ENCODE results near the gene SLC25A21. TPM values are rescaled to one million over a fixed set of nuclear protein-coding genes. Genes with fewer than 3 reads are reported as not detected.
"Not testable (repeated sequence)": the region's sequence is repeated elsewhere in the genome, so short reads cannot be mapped to it uniquely, and the experiment has no call there.

Gene SLC25A21
- total RNA-seq, 1 experiment from 2014 or later, result 7.1 TPM

GRCh38 chr14:37147310-37147880 lies 25.0 kb downstream of the SLC25A21 start:
- no peak for DNase-seq
- Histone ChIP-seq H4K8ac (replicated peaks; ENCODE audit: insufficient read length, low read depth, low read length) (no peak overlapping the region), H3K27ac (ENCODE audit: insufficient read length, low read depth, low read length) (no peak overlapping the region), H2AFZ (ENCODE audit: low read length) (no peak overlapping the region), H3K9ac (ENCODE audit: extremely low read depth, insufficient read length, low read length) (no peak overlapping the region), H3K4me2 (ENCODE audit: insufficient read depth, insufficient read length, low read length) (no peak overlapping the region), H3K23me2 (ENCODE audit: insufficient read length, low read depth, low read length, poor library complexity, severe bottlenecking) (no peaks in the 10 kb centered on the region), H3K4me1 (ENCODE audit: insufficient read depth, low read length) (no peaks in the 10 kb centered on the region), H3K4ac (ENCODE audit: low read depth, low read length) (no peak overlapping the region), H2BK12ac (ENCODE audit: insufficient read length, low read depth, low read length) (no peak overlapping the region), H3T11ph (ENCODE audit: low read length) (no peak overlapping the region), H2BK20ac (ENCODE audit: low read depth, low read length, poor library complexity, severe bottlenecking) (no peak overlapping the region), H3K27me3 (ENCODE audit: insufficient read depth, low read length) (no peaks in the 10 kb centered on the region), H2BK120ac (ENCODE audit: low read depth, low read length, poor library complexity, severe bottlenecking) (no peak overlapping the region), H3K18ac (ENCODE audit: insufficient read length, low read depth, low read length) (no peak overlapping the region), H3K14ac (ENCODE audit: insufficient read depth, low read length) (no peak overlapping the region), H3K79me2 (ENCODE audit: insufficient read depth, low read length) (no peaks in the 10 kb centered on the region), H2BK5ac (ENCODE audit: insufficient read length, low read length) (no peak overlapping the region), H4K91ac (ENCODE audit: insufficient read length, low read depth, low read length) (no peak overlapping the region), H4K20me1 (ENCODE audit: control insufficient read depth, insufficient read depth, insufficient read length) (no peaks in the 10 kb centered on the region), H2BK15ac (ENCODE audit: low read depth, low read length) (no peak overlapping the region), H4K5ac (ENCODE audit: insufficient read length, low read depth, low read length) (no peak overlapping the region), H3K79me1 (ENCODE audit: insufficient read depth, low read depth, low read length, poor library complexity, severe bottlenecking) (no peaks in the 10 kb centered on the region), H2AK5ac (ENCODE audit: insufficient read length, low read length) (no peak overlapping the region), H3K23ac (ENCODE audit: insufficient read length, low read depth, low read length) (no peak overlapping the region), H3K56ac (ENCODE audit: insufficient read length, low read depth, low read length) (no peak overlapping the region), H3K9me3 (ENCODE audit: control insufficient read depth, low read depth, low read length) (no peaks in the 10 kb centered on the region)
- H3K9me3 Mint-ChIP-seq, result no peaks in the 10 kb centered on the region
- peaks cover 4 to 6% of the 10 kb centered on the region in 2 experiments for H3K4me1 Mint-ChIP-seq
- no peak overlapping the region for H3K4me3 Mint-ChIP-seq
- no peaks in the 10 kb centered on the region for H3K36me3 Mint-ChIP-seq (ENCODE audit: insufficient read depth in 1 of 3, low read depth in 3 of 3)
- no peak overlapping the region for H3K27ac Mint-ChIP-seq
- no peaks in the 10 kb centered on the region for H3K27me3 Mint-ChIP-seq (ENCODE audit: low read depth)
- TF ChIP-seq CTCF (conservative IDR thresholded peaks at IDR 0.05), result no peak
- no CpG with 5 or more reads among the region's 1 CpG for WGBS (ENCODE audit: extremely low coverage, insufficient read length, low lambda C conversion rate)

GRCh38 chr14:37146438-37146837 lies 26.0 kb downstream of the SLC25A21 start:
- H4K91ac ChIP-seq (ENCODE audit: insufficient read length, low read depth, low read length); H3K4me2 ChIP-seq (ENCODE audit: insufficient read depth, insufficient read length, low read length); H3K23me2 ChIP-seq (ENCODE audit: insufficient read length, low read depth, low read length, poor library complexity, severe bottlenecking); H3K4me3 Mint-ChIP-seq; H2BK5ac ChIP-seq (ENCODE audit: insufficient read length, low read length); H3K79me2 ChIP-seq (ENCODE audit: insufficient read depth, low read length); H3T11ph ChIP-seq (ENCODE audit: low read length); H3K27me3 Mint-ChIP-seq (ENCODE audit: low read depth); DNase-seq; H3K18ac ChIP-seq (ENCODE audit: insufficient read length, low read depth, low read length); H3K9ac ChIP-seq (ENCODE audit: extremely low read depth, insufficient read length, low read length); H4K20me1 ChIP-seq (ENCODE audit: control insufficient read depth, insufficient read depth, insufficient read length); H2BK15ac ChIP-seq (ENCODE audit: low read depth, low read length); H3K23ac ChIP-seq (ENCODE audit: insufficient read length, low read depth, low read length); H3K4me1 Mint-ChIP-seq; H3K14ac ChIP-seq (ENCODE audit: insufficient read depth, low read length); H3K9me3 Mint-ChIP-seq; H2AK5ac ChIP-seq (ENCODE audit: insufficient read length, low read length); H3K4ac ChIP-seq (ENCODE audit: low read depth, low read length); H3K27ac ChIP-seq (ENCODE audit: insufficient read length, low read depth, low read length); H2BK20ac ChIP-seq (ENCODE audit: low read depth, low read length, poor library complexity, severe bottlenecking); H3K56ac ChIP-seq (ENCODE audit: insufficient read length, low read depth, low read length); H2BK12ac ChIP-seq (ENCODE audit: insufficient read length, low read depth, low read length); H3K36me3 Mint-ChIP-seq (ENCODE audit: insufficient read depth in 1 of 3, low read depth in 3 of 3); H2BK120ac ChIP-seq (ENCODE audit: low read depth, low read length, poor library complexity, severe bottlenecking); H3K4me1 ChIP-seq (ENCODE audit: insufficient read depth, low read length); H3K79me1 ChIP-seq (ENCODE audit: insufficient read depth, low read depth, low read length, poor library complexity, severe bottlenecking); H4K5ac ChIP-seq (ENCODE audit: insufficient read length, low read depth, low read length); H3K27me3 ChIP-seq (ENCODE audit: insufficient read depth, low read length); H2AFZ ChIP-seq (ENCODE audit: low read length); H4K8ac ChIP-seq (replicated peaks; ENCODE audit: insufficient read length, low read depth, low read length); H3K9me3 ChIP-seq (ENCODE audit: control insufficient read depth, low read depth, low read length): not testable (repeated sequence)
- WGBS (ENCODE audit: extremely low coverage, insufficient read length, low lambda C conversion rate), result no CpG with 5 or more reads among the region's 1 CpG
- H3K27ac Mint-ChIP-seq, result 0 out of 7 replicates have a peak overlapping the region, but pooled peaks of 1 of the 3 experiments have one; percentile 72

Data from H9 (cell line).